NCI-H1694 (cell line): ENCODE data around the gene ABCC4.
"Not testable (repeated sequence)": the region's sequence is repeated elsewhere in the genome, so short reads cannot be mapped to it uniquely, and the experiment has no call there.

Experiments used
- DNase-seq: peaks from one replicate; lab custom pipeline; 2025; lab: John Stamatoyannopoulos, UW

Gene ABCC4

DNA sequence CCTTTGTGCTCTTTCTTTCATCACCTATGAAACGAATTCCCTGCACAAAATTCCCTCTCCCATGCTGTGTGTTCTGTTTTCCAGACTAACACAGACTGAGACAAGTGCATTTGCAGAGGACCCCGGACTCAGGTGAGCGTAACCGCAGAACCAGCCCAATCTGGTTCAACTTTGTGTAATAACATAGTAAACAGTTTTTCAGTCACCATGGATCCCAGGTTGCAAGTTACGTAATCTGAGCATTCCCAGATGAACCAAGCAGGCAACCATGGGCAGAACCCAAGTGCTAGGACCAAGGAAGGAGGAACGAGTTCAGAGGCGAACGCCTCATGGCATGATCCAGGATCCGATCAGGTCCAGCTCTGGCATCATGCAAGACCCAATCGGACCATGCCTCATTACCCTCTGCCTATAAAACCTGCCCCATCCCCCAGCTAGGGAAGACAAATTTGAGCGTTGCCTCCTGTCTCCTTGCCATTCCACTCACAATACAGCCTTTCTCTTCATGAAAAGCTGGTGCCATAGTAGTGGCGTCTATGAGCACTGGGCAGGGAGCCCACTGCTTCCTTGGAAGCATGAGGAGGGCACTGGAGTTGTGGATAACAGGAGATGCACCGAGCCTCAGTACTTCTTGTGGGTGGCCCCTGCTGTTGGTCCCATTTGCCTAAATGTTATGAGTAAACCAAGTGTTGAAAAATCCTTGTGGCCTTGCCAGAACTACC is 107.6 kb downstream of the ABCC4 start:
- DNase-seq, result no peak

- no peak for DNase-seq
Measured at GRCh38 chr13:95192998-95193397, 108.3 kb downstream of the ABCC4 start.

GRCh38 chr13:95192564-95192945 is 108.7 kb downstream of the ABCC4 start:
- DNase-seq, result not testable (repeated sequence)

- DNase-seq, result peak; percentile 37
Measured at GRCh38 chr13:95191821-95192563, 109.3 kb downstream of the ABCC4 start.

DNA sequence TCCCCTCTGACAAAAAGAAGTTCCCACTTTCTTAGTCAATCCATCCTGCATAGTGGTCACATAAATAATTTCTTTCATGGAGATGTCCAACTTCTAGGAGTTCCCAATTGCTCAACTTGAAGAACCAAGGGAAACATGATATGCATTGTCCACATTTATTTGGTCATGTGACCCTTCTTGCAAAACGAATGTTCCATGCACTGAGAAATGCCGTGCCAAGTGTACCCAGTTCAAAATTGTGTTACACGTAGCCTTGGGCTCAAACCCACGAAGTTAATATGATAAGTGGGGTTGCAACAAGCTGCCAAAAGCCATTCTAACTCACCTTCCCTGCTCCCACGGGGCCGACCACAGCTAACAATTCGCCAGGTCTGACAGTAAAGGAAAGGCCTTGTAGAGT is 113.1 kb downstream of the ABCC4 start:
- DNase-seq, result no peak

DNA sequence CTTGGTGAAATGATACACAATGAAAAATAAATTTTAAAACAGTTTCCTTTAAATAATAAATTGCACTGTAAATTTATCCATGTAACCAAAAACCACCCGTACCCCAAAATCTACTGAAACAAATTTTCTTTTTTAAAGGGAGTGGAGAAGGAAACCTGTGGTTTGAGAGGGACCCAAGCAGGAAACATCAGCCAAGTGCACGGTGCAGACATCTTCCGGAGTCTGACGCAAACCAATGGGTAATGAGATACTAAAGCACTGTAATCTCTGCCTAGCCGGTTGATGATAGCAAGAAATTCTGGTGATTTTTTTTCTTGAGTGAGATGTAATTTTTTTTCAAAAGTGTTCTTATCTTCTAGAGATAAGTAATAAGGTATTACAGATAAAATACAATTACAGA is 115.4 kb downstream of the ABCC4 start:
- no peak for DNase-seq

GRCh38 chr13:95185311-95185710 is 115.9 kb downstream of the ABCC4 start:
- no peak for DNase-seq

- no peak for DNase-seq
Measured at GRCh38 chr13:95184317-95184716, 116.9 kb downstream of the ABCC4 start.

DNA sequence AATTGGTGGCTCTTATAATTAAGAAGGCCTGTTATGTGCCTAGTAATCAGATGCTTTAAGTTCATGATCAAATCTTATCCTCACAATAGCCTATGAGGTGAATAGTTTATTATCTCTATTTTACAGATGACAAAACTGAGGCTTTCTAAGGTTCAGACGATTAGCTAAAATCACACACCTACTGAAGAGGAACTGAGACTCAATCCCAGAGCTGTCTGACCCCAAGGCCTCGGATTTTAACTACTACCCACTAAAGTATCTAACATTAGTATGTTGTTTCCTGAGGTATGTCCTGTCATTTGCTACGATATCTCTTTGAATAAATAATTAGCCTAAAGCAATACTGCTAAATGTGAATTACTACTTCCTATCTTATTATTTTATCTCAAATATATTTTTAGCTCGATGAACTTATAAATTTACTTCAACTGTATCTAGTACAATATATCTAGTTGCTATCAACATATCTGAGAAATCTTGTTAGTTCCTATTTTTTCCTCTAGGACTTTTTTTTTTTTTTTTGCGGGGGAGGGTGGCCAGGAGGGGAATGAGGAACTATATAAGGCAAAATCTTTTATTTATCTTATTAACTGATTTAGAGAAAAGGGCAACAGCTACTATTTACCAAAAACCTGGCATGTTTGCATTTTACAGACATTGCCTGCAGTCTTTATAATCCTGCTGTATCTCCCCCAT is 118.5 kb downstream of the ABCC4 start:
- no peak for DNase-seq

- no peak for DNase-seq
Measured at GRCh38 chr13:95181586-95181985, 119.7 kb downstream of the ABCC4 start.

DNA sequence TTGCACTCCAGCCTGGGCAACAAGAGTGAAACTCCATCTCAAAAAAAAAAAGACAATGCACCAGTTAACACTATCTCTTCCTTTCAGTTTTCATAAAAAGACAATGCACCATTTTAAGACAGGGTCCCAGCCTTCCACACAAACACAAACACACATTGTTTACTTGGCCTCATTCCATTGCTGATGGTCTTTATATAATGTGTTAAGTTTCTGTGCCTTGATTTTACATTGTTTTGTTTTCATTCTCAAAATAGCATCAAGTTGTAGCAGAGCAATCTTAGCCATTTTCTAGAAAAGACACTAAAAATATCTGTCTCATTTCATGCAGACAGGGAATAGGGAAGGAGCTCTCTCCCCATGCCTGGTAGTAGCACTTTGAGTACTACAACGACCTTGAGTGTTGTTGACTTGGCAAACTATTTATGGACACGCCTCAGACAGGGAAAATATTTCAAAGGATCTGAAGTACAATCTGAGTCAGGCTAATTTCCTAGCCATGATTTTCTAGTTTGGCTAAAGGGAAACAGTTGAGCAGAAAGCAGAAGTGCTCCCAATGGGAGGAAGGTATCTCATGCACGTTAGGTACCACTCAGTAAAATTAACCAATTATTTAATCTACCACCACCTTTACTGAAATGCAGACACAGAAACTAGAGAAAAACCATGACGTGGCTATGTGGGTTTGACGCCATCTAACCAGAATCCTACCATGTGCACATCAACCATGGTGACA is 120.6 kb downstream of the ABCC4 start:
- DNase-seq, result no peak

DNA sequence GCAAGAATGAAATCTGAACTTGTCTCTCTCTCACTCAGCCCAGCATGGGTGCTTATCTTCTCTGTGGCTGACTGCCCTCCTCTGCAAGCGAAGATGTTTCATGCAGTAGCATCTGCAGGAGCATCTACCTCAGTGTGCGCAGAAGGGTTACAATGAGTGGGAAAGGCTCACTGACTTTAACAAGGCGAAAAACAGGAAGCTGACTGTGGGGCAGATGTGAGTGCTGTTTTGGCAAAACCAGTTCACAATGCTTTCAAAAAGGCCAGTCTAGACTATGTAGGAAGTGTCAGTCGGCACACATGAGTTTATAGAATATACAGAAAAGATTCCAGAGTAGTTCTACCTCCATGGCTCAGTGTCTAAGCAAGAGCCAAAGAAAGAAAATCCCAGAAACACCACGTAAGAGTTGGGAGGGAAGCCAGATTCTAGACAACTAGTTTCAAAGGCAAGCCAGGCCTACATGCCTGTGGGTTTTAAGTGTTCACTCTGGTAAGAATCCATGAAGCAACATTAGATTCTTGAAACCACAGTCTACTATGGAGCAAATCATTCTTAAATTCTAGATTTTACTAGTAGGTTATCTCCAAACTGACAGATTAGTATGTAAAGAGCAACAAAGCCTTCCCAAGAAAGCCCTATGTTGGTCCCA is 124.5 kb downstream of the ABCC4 start:
- DNase-seq, result no peak

DNA sequence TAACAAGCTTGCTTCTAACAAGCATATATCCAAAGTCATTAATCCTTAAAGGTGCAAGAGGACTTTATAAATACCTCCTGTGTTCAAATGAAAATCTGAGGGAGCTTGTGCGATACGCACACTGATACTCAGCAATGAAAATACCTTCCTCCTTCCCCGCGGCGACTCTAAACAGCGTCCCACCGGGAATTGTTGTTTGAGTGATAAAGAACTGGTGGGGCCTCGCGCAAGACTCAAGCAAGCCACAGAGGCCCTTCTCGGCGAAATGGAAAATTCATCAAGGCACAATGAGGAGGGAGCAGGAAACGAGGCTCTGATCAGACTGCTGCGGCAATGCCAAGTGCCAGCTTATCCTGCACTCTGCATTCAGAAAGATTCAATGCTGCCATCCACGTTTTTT is 126.7 kb downstream of the ABCC4 start:
- DNase-seq, result no peak

- no peak for DNase-seq
Measured at GRCh38 chr13:95168191-95168590, 133.1 kb downstream of the ABCC4 start.

DNA sequence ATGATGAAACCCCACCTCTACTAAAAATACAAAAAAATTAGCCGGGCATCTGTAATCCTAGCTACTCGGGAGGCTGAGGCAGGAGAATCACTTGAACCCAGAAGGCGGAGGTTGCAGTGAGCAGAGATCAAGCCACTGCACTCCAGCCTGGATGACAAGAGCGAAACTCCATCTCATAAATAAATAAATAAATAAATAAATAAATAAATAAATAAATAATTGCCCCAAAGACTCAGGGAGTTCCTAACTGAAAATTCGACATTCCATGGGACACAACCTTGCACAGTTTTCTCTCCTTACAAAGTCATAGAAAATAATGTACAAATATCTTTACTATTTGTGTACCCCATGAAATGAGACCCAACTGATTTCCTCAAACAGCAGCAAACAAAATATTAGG is 134.2 kb downstream of the ABCC4 start:
- DNase-seq, result not testable (repeated sequence)

DNA sequence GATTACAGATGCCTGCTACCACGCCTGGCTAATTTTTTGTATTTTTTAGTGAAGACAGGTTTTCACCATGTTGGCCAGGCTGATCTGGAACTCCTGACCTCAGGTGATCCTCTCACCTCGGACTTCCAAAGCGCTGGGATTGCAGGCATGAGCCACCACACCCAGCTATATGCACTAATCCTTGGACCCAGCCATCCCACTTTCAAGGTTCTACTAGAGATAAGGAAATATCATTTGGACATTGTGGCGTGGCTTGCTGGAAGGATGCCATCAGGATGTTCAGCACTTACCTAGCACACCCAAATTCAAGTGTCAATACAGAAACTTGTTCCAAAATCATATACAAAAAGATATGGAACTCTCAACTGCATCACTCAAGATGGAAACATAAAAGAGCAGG is 136.4 kb downstream of the ABCC4 start:
- DNase-seq, result no peak

DNA sequence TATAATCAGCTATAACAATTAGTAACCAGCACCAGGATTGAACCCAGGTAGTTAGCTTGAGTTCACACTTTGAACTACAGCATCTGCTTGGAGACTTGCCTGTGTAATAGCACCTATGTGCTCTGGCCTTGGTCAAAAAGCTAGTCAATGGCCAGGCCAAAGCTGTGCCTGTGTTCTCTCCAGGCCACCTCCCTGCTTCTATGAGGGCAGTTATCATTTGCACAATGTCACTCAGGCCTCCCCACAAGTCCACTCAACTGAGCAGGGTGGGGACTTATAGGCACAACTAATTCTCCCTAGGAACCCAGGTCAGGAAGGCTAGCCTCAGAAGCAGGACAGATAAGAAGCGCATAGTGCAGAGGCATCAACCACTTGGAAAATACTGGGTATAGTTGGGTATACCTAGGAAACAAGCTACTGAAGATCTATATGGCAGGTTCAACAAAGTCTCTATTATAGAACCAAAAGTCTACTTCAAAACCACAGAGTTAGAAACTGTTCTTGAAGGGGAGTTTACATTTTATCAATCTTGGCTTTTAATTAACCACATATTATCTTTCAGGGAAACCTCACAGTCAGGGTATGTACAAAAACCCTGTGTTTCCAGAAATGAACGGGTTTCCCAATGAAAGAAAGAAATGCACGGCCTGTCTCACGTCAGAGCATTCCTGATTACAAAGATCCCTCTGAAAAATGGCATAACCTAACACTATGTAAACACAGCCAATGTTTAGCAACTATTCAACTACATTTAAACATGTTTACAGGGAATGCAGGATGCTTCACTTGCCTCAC is 140.9 kb downstream of the ABCC4 start:
- no peak for DNase-seq

DNA sequence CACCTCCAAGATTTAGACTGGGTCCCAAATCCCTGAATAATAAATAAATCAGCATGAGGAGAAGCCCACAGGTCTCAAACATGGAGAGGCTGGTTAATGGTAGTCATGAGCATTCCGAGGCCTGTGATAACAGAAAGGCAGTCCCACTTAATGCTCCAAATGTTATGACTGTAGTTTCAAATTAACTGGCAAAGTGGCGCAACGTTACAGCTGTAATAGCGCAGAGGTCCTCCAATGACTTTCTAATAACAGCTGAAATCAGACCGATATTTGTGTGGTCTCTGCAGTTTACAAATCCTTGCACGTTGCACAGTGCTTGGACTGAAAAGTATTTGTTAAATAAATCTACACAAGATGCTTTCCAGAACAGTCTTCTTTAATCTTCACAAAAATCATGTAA is 141.8 kb downstream of the ABCC4 start:
- no peak for DNase-seq

DNA sequence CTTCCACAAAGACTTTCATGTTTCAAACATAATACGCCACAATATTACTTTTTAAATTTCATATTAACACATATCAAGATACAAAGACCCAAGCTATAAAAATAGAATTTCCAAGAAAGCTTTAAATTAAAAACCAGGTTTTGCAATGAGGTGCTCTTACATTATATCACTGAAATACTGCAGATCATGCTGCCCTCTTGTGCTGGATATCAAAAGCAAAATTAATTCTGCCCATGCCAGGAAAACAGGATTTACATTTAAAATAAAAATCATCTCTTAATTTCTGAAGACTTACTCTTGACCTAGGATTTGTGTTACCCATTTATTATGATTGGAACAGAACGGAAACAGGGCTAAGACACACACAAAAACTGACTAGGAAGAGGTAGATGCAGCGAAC is 145.0 kb downstream of the ABCC4 start:
- no peak for DNase-seq

GRCh38 chr13:95155504-95155903 is 145.7 kb downstream of the ABCC4 start:
- DNase-seq, result no peak

DNA sequence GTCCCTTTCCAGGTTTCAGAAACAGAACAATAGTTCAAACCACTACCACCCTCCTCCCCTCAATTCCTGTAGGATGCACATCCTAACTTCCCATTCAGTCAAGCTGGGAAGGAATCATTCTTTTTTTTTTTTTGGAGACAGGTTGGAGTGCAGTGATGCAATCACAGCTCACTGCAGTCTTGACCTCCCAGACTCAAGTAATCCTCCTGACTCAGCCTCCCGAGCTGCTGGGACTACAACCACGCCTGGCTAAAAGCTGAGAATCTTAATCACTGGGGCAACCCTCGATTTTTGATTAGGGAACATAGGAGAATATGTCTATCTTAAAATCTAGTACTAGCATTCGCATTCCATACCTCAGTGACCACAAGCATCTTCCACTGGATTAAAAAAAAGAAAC is 146.2 kb downstream of the ABCC4 start:
- DNase-seq, result no peak
